ENCODE data around the gene B3GNT4.

GRCh38 chr12:122205053-122205925 lies 1.8 kb downstream of the B3GNT4 start:
- TF ChIP-seq, protein P1, sequence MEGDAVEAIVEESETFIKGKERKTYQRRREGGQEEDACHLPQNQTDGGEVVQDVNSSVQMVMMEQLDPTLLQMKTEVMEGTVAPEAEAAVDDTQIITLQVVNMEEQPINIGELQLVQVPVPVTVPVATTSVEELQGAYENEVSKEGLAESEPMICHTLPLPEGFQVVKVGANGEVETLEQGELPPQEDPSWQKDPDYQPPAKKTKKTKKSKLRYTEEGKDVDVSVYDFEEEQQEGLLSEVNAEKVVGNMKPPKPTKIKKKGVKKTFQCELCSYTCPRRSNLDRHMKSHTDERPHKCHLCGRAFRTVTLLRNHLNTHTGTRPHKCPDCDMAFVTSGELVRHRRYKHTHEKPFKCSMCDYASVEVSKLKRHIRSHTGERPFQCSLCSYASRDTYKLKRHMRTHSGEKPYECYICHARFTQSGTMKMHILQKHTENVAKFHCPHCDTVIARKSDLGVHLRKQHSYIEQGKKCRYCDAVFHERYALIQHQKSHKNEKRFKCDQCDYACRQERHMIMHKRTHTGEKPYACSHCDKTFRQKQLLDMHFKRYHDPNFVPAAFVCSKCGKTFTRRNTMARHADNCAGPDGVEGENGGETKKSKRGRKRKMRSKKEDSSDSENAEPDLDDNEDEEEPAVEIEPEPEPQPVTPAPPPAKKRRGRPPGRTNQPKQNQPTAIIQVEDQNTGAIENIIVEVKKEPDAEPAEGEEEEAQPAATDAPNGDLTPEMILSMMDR (IDR thresholded peaks at IDR 0.05) = no peak
- no peak for TF ChIP-seq POLR2AphosphoS5 (IDR thresholded peaks at IDR 0.05)
- TF ChIP-seq EP300 (IDR thresholded peaks at IDR 0.05) = no peak
- no peak for TF ChIP-seq POLR2A (IDR thresholded peaks at IDR 0.05)

Data from suprapubic skin (tissue), 4 donors.